ENCODE results near the gene ATP5PD. TPM values are rescaled to one million over a fixed set of nuclear protein-coding genes. Genes with fewer than 3 reads are reported as not detected.
"Not testable (repeated sequence)": the region's sequence is repeated elsewhere in the genome, so short reads cannot be mapped to it uniquely, and the experiment has no call there.

ATP5PD gene
- total RNA-seq, 6 donors from 2014 or later, result 126 to 198 (median 186) TPM

DNA sequence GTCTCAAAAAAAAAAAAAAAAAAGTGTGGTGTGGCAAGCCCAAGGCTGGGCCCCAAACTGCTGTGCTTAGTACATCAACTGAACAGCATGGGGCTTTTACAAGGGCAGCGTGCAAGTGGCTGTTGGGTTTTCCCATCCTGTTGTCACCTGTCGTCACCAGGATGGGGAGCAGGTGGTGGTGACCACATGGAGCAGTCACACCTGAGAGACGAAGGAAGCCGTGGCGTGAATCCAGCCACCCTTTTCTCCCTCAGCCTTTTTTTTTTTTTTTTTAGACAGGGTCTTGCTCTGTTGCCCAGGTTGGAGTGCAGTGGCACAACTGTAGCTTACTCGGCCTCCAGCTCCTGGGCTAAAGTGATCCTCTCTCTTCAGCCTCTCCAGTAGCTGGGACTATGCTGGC lies 38.4 kb downstream of the ATP5PD start:
- ATAC-seq (ENCODE audit: low FRiP score in 2 of 2) (no peak), DNase-seq (no peak)
- Histone ChIP-seq H3K27ac (no peak overlapping the region), H3K27me3 (no peaks in the 10 kb centered on the region), H3K9me3 (no peaks in the 10 kb centered on the region), H3K4me1 (peaks cover 4 to 15% (median 12%) of the 10 kb centered on the region in 4 donors), H3K36me3 (peaks cover 0 to 25% (median 12%) of the 10 kb centered on the region in 4 donors), H3K4me3 (no peak overlapping the region)
- 79 to 90% methylated on average over 6 of the region's 6 CpGs for WGBS, 2 donors
- TF ChIP-seq POLR2AphosphoS5 (IDR thresholded peaks at IDR 0.05) (no peak), EP300 (IDR thresholded peaks at IDR 0.05) (no peak), POLR2A (IDR thresholded peaks at IDR 0.05) (no peak)
- TF ChIP-seq, protein P1, sequence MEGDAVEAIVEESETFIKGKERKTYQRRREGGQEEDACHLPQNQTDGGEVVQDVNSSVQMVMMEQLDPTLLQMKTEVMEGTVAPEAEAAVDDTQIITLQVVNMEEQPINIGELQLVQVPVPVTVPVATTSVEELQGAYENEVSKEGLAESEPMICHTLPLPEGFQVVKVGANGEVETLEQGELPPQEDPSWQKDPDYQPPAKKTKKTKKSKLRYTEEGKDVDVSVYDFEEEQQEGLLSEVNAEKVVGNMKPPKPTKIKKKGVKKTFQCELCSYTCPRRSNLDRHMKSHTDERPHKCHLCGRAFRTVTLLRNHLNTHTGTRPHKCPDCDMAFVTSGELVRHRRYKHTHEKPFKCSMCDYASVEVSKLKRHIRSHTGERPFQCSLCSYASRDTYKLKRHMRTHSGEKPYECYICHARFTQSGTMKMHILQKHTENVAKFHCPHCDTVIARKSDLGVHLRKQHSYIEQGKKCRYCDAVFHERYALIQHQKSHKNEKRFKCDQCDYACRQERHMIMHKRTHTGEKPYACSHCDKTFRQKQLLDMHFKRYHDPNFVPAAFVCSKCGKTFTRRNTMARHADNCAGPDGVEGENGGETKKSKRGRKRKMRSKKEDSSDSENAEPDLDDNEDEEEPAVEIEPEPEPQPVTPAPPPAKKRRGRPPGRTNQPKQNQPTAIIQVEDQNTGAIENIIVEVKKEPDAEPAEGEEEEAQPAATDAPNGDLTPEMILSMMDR (IDR thresholded peaks at IDR 0.05), result no peak

DNA sequence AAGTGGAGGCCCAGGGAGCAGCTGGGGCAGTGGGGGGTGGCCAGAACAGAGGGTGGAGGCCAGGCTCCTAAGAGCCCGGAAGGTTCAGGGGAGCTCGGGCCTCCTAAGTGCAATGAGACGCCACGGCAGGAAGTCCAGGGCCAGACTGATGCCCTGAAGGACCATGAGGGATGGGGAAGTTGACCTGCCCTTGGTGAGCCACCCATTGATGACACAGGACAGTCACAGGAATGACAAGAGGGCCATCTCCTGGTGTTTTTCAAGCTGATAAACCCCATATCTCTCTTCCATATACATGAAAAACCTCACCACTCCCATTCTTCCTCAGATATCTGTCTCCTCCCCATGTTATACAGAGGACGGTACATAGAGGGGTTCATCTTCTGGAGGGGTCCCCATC lies 40.1 kb downstream of the ATP5PD start:
- TF ChIP-seq EP300 (IDR thresholded peaks at IDR 0.05) (no peak), POLR2A (IDR thresholded peaks at IDR 0.05) (no peak), POLR2AphosphoS5 (IDR thresholded peaks at IDR 0.05) (no peak)
- TF ChIP-seq, protein P1 (IDR thresholded peaks at IDR 0.05), result no peak
- DNase-seq (no peak), ATAC-seq (ENCODE audit: low FRiP score in 2 of 2) (no peak)
- 66 to 81% methylated on average over 5 of the region's 5 CpGs for WGBS, 2 donors
- Histone ChIP-seq H3K27ac (no peak overlapping the region), H3K4me3 (no peak overlapping the region), H3K27me3 (no peaks in the 10 kb centered on the region), H3K4me1 (peaks cover 0 to 4% (median 1%) of the 10 kb centered on the region in 4 donors), H3K9me3 (no peaks in the 10 kb centered on the region), H3K36me3 (peaks cover 0 to 42% (median 23%) of the 10 kb centered on the region in 4 donors)

DNA sequence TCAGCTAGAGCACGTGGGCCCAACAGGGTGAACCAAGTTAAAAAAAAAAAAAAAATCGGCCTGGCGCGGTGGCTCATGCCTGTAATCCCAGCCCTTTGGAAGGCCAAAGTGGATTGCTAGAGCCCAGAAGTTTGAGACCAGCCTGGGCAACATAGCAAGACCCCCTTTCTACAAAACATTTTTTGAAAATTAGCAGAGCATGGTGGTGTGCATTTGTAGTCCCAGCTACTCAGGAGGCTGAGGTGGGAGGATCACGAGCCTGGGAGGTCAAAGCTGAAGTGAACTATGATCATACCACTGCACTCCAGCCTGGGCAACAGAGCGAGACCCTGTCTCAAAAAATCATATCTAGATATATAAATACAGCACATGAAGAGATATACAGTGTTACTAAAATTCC lies 40.7 kb downstream of the ATP5PD start:
- not testable (repeated sequence) for H3K27ac ChIP-seq; H3K4me1 ChIP-seq; H3K27me3 ChIP-seq; ATAC-seq (ENCODE audit: low FRiP score in 2 of 2); H3K4me3 ChIP-seq; DNase-seq; H3K9me3 ChIP-seq
- H3K36me3 ChIP-seq, result peaks cover 0 to 48% (median 27%) of the 10 kb centered on the region in 4 donors
- 90 to 94% methylated on average over 6 of the region's 6 CpGs for WGBS, 2 donors

DNA sequence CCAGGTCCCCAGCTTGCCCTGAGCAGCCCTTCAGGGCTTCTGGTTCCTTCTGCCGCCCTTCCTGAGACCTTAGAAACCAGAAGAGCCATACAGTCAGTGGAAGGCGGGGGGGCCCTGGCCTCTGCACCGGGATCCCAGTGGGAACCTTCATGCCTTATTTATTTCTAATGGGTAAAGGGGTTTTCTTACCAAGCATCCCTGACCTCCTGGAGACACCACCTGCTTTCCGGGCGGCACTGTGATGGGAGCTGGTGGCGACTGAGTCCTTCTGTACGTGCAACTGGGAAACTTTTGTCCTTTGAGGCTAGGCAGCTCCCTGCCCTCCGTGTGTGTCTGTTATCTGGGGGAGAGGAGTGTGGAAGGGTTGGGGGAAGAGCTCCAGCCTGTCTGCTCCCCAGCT lies 41.5 kb downstream of the ATP5PD start:
- DNase-seq, result no peak
- WGBS, 2 donors, result 93 to 94% methylated on average over 8 of the region's 8 CpGs
- TF ChIP-seq, protein P1 (IDR thresholded peaks at IDR 0.05), result no peak
- no peak for TF ChIP-seq POLR2AphosphoS5 (IDR thresholded peaks at IDR 0.05)
- TF ChIP-seq POLR2A (IDR thresholded peaks at IDR 0.05), result no peak
- TF ChIP-seq EP300 (IDR thresholded peaks at IDR 0.05), result no peak
- Histone ChIP-seq H3K27me3 (no peaks in the 10 kb centered on the region), H3K4me3 (no peak overlapping the region), H3K36me3 (peaks cover 0 to 55% (median 28%) of the 10 kb centered on the region in 4 donors), H3K4me1 (no peaks in the 10 kb centered on the region), H3K9me3 (no peaks in the 10 kb centered on the region), H3K27ac (no peak overlapping the region)
- ATAC-seq (ENCODE audit: low FRiP score in 2 of 2), result no peak

DNA sequence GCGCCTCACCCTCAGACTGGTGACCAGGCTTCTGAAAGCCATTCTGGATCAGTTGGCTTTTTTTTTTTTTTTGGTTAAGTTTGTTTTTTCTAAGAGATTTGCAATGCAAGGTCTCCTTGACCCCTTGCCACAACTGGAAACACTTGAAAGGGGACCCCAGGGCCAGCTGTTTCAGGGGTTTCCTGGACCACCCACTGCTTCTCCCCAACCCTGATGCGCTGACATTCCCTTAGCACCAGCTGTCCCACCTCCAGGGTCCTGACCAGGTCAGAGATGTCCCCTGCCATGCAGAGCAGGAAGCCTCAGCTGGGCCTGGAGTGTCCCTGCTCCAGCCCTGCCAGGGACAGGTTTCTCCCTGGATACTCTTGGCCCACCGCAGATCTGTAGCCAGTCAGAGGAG lies 42.4 kb downstream of the ATP5PD start:
- DNase-seq, result no peak
- no peak for ATAC-seq (ENCODE audit: low FRiP score in 2 of 2)
- no peak overlapping the region for H3K4me3 ChIP-seq
- TF ChIP-seq POLR2AphosphoS5 (IDR thresholded peaks at IDR 0.05), result no peak
- no peak for TF ChIP-seq POLR2A (IDR thresholded peaks at IDR 0.05)
- TF ChIP-seq, protein P1 (IDR thresholded peaks at IDR 0.05), result no peak
- TF ChIP-seq EP300 (IDR thresholded peaks at IDR 0.05), result no peak
- no peaks in the 10 kb centered on the region for H3K27me3 ChIP-seq
- H3K9me3 ChIP-seq, result no peaks in the 10 kb centered on the region
- H3K4me1 ChIP-seq, result no peaks in the 10 kb centered on the region
- peaks cover 0 to 62% (median 34%) of the 10 kb centered on the region in 4 donors for H3K36me3 ChIP-seq
- WGBS, 2 donors, result 100% methylated on average over 2 to 3 of the region's 3 CpGs
- no peak overlapping the region for H3K27ac ChIP-seq
